ENCODE data around the gene OCIAD2.

- TF ChIP-seq POLR2AphosphoS5 (IDR thresholded peaks at IDR 0.05; ENCODE audit: low read depth) (no peak), CTCF (IDR thresholded peaks at IDR 0.05; ENCODE audit: insufficient read depth, low read length) (no peak)
These were observed 3.9 kb upstream of the OCIAD2 start for GRCh38 chr4:48910511-48910910.
